Stimulated activated memory B cell treated with anti-CD40 and anti-IgM and Interleukin-4, amounts not matched to agents 10 μg/mL and 1 μg/mL and 100 μg/mL, for 72 hours (primary cell): ENCODE results near the gene AP1G1.
"Not testable (repeated sequence)": the region's sequence is repeated elsewhere in the genome, so short reads cannot be mapped to it uniquely, and the experiment has no call there.

Experiments
- ATAC-seq: fragments of 150-1000 bp; cut with Tn5 transposase; 2 replicates; pipeline ENCODE4 v1.10.0; 2021
- H3K27ac Mint-ChIP-seq: one replicate; pipeline ENCODE4 v1.8.0; 2022; ENCODE audit warnings: mild to moderate bottlenecking, mixed read lengths
- H3K27me3 Mint-ChIP-seq: one replicate; pipeline ENCODE4 v1.8.0; 2022; ENCODE audit warnings: mixed read lengths
- H3K36me3 Mint-ChIP-seq: one replicate; pipeline ENCODE4 v1.8.0; 2022; ENCODE audit warnings: mixed read lengths
- H3K4me1 Mint-ChIP-seq: one replicate; pipeline ENCODE4 v1.8.0; 2022; ENCODE audit warnings: mixed read lengths
- H3K4me3 Mint-ChIP-seq: one replicate; pipeline ENCODE4 v1.8.0; 2022; ENCODE audit warnings: mild to moderate bottlenecking, moderate library complexity, mixed read lengths
- H3K9me3 Mint-ChIP-seq: one replicate; pipeline ENCODE4 v1.8.0; 2022; ENCODE audit warnings: mixed read lengths

Gene AP1G1

DNA sequence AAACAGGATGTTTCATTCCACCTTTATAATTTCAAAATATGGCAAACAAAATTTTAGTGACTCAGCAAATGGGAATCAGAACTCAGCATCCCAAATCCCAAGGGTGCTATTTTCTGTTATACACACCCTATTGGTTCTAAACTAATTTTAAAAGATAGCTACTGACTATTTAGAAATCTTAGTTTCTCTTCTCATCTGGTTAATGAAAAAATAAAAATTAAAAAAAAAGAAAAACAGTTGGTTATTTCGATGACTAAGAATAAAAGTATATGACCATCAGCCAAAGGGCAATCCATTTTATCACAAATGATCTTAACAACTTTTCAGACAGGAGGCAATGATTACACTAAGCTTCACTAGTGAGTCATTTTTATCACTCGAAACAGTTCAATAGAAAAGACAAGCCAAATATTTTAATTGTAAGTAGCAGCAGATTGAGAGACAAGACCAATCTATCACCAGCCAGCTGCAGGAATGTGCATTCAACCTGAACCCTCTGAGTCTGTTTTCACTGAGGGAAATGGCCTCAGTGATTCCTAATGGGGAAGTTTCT, 99.3 kb downstream of the AP1G1 start:
- ATAC-seq: no peak
- Mint-ChIP-seq H3K9me3 (no peaks in the 10 kb centered on the region), H3K27me3 (no peaks in the 10 kb centered on the region), H3K27ac (no peak overlapping the region), H3K36me3 (peaks cover 4% of the 10 kb centered on the region), H3K4me1 (peaks cover 15% of the 10 kb centered on the region), H3K4me3 (no peak overlapping the region)

- H3K27me3 Mint-ChIP-seq: no peaks in the 10 kb centered on the region
- peak overlapping the region; percentile 17 for H3K27ac Mint-ChIP-seq
- H3K4me3 Mint-ChIP-seq: no peak overlapping the region
- no peak for ATAC-seq
- H3K4me1 Mint-ChIP-seq: peaks cover 15% of the 10 kb centered on the region
- no peaks in the 10 kb centered on the region for H3K9me3 Mint-ChIP-seq
- H3K36me3 Mint-ChIP-seq: peaks cover 6% of the 10 kb centered on the region
These were observed 99.9 kb downstream of the AP1G1 start for GRCh38 chr16:71708696-71709095.

DNA sequence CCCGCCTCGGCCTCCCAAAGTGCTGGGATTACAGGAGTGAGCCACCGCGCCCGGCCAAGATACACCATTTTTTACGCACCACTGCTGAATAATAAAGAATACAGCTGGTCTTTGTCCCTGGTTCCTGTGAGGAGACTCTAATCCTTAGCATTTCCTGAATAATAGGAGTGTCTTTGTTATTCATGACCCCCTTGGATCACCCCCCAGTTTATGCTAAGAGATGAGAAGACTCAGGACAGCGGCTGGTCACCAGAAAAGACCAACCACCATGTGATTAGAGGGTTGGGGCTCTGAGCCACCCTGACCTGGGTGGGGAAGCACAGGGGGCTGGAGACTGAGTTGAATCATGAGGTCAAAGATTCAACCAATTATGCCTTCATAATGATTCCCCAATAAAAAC, 101.4 kb downstream of the AP1G1 start:
- ATAC-seq: no peak
- no peak overlapping the region for H3K27ac Mint-ChIP-seq
- H3K9me3 Mint-ChIP-seq: no peaks in the 10 kb centered on the region
- peaks cover 9% of the 10 kb centered on the region for H3K36me3 Mint-ChIP-seq
- peaks cover 15% of the 10 kb centered on the region for H3K4me1 Mint-ChIP-seq
- H3K27me3 Mint-ChIP-seq: no peaks in the 10 kb centered on the region
- H3K4me3 Mint-ChIP-seq: no peak overlapping the region

DNA sequence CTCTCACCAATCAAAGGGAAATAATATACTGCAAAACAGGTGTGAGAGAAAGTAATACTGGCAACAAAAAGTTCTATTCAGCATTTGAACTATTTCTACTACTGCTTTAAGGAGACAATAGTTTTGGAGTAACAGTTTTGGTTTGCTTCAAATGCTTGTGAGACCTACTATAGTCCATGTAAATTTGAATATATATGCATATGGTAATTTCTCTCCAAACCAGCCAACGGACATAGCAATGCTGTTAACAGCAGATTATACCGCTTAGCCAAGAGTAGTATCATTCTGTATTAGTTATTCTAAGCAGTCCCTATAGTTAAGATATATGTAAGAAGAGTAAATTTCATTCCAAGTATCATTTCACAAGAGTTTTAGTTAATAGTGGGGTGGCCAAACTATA, 102.6 kb downstream of the AP1G1 start:
- no peaks in the 10 kb centered on the region for H3K27me3 Mint-ChIP-seq
- H3K36me3 Mint-ChIP-seq: peaks cover 15% of the 10 kb centered on the region
- ATAC-seq: no peak
- H3K4me3 Mint-ChIP-seq: no peak overlapping the region
- H3K9me3 Mint-ChIP-seq: no peaks in the 10 kb centered on the region
- H3K27ac Mint-ChIP-seq: no peak overlapping the region
- peaks cover 15% of the 10 kb centered on the region for H3K4me1 Mint-ChIP-seq

DNA sequence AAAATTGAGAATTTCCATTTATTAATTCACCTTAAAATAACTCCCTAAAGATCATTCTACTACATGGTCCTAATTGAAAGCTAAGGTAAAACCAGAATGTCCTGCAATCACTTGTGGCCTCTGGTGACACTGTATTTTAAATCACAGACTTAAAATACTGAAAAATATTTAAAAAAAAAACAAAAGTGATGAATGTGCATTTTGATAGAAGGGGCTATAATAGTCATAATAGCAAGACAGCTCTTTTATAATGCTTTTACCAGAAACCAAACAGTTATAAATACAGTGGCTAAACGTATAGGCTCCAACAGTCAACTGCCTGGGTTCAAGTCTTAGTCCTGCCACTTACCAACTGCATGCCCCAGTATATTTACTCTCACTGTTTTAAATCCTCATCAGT, 105.3 kb downstream of the AP1G1 start:
- no peaks in the 10 kb centered on the region for H3K27me3 Mint-ChIP-seq
- H3K4me1 Mint-ChIP-seq: peaks cover 17% of the 10 kb centered on the region
- H3K36me3 Mint-ChIP-seq: peaks cover 30% of the 10 kb centered on the region
- H3K27ac Mint-ChIP-seq: no peak overlapping the region
- no peaks in the 10 kb centered on the region for H3K9me3 Mint-ChIP-seq
- ATAC-seq: no peak
- no peak overlapping the region for H3K4me3 Mint-ChIP-seq

DNA sequence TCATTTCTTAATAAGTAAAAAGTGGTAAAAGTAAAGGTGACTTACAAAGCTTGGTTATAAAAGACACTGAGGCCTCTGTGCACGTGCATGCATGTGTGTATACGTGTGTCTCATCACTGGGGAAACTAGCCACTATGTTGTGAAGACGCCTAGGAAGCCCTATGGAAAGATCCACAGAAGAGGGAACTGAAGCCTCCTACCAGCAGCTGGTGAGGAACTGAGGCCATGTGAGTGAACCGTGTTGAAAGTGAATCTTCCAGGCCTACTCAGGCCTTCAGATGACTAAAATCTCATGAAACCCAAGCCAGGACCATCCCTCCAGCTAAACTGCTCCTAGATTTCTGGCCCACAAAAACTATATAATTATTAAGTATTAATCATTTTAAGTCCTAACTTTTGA, 107.8 kb downstream of the AP1G1 start:
- H3K4me3 Mint-ChIP-seq: no peak overlapping the region
- ATAC-seq: peak; percentile 27
- peaks cover 15% of the 10 kb centered on the region for H3K4me1 Mint-ChIP-seq
- no peaks in the 10 kb centered on the region for H3K9me3 Mint-ChIP-seq
- no peak overlapping the region for H3K27ac Mint-ChIP-seq
- H3K36me3 Mint-ChIP-seq: peaks cover 35% of the 10 kb centered on the region
- H3K27me3 Mint-ChIP-seq: no peaks in the 10 kb centered on the region

- H3K27ac Mint-ChIP-seq: no peak overlapping the region
- no peaks in the 10 kb centered on the region for H3K27me3 Mint-ChIP-seq
- peaks cover 17% of the 10 kb centered on the region for H3K4me1 Mint-ChIP-seq
- H3K36me3 Mint-ChIP-seq: peaks cover 29% of the 10 kb centered on the region
- H3K9me3 Mint-ChIP-seq: no peaks in the 10 kb centered on the region
- no peak overlapping the region for H3K4me3 Mint-ChIP-seq
- ATAC-seq: no peak
These were observed 110.1 kb downstream of the AP1G1 start for GRCh38 chr16:71698491-71698890.

DNA sequence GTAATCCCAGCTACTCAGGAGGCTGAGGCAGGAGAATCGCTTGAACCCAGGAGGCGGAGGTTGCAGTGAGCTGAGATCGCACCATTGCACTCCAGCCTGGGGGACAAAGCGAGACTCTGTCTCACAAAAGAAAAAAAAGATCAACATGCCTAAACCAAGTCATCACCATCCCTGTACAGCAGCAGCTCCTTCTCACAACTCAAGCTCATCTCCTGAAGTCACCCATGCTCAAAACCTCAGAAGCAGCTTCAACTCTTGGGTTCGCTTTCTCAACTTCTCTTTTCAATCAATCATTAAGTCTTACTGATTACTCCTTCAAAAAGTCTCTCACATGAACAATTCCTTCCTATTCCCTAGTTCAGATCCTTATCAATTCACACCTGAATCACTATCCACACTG, 115.5 kb downstream of the AP1G1 start:
- peak; percentile 43 for ATAC-seq
- H3K36me3 Mint-ChIP-seq: peaks cover 18% of the 10 kb centered on the region
- no peaks in the 10 kb centered on the region for H3K9me3 Mint-ChIP-seq
- peaks cover 21% of the 10 kb centered on the region for H3K4me1 Mint-ChIP-seq
- no peak overlapping the region for H3K27ac Mint-ChIP-seq
- no peak overlapping the region for H3K4me3 Mint-ChIP-seq
- H3K27me3 Mint-ChIP-seq: no peaks in the 10 kb centered on the region

- Mint-ChIP-seq H3K27ac (no peak overlapping the region), H3K4me3 (no peak overlapping the region), H3K36me3 (peaks cover 30% of the 10 kb centered on the region), H3K9me3 (no peaks in the 10 kb centered on the region), H3K4me1 (peaks cover 12% of the 10 kb centered on the region), H3K27me3 (no peaks in the 10 kb centered on the region)
- ATAC-seq: no peak
These were observed 118.7 kb downstream of the AP1G1 start for GRCh38 chr16:71689901-71690300.

DNA sequence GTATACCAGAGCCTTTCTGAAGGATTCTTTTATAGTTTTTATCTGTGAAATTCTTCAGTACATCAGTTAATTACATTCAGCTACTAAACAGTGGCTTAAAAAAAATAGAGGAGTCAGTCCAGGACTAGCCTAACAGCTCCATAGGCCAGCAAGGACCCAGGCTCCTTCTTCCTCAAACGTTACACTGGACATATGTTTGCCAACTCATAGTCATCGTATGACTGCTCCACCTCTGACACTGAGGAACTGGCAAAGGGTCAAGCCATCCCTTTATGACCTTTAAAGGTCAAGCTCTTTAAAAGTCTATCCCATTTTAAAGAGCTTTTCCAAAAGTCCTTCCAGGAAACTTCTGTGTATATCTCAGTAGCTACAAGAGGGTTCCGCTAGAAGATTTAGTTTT, 120.8 kb downstream of the AP1G1 start:
- peaks cover 3% of the 10 kb centered on the region for H3K4me1 Mint-ChIP-seq
- peak overlapping the region; percentile 3 for H3K27ac Mint-ChIP-seq
- no peak overlapping the region for H3K4me3 Mint-ChIP-seq
- no peaks in the 10 kb centered on the region for H3K27me3 Mint-ChIP-seq
- H3K36me3 Mint-ChIP-seq: peaks cover 43% of the 10 kb centered on the region
- H3K9me3 Mint-ChIP-seq: peaks cover 2% of the 10 kb centered on the region
- ATAC-seq: no peak

GRCh38 chr16:71684280-71684679, 124.4 kb downstream of the AP1G1 start:
- H3K9me3 Mint-ChIP-seq, H3K27ac Mint-ChIP-seq, H3K4me3 Mint-ChIP-seq, H3K4me1 Mint-ChIP-seq, ATAC-seq, H3K27me3 Mint-ChIP-seq: not testable (repeated sequence)
- H3K36me3 Mint-ChIP-seq: peaks cover 56% of the 10 kb centered on the region

GRCh38 chr16:71681360-71681759, 127.3 kb downstream of the AP1G1 start:
- Mint-ChIP-seq H3K27me3 (no peaks in the 10 kb centered on the region), H3K36me3 (peaks cover 50% of the 10 kb centered on the region), H3K9me3 (peaks cover 2% of the 10 kb centered on the region), H3K4me1 (no peaks in the 10 kb centered on the region), H3K4me3 (no peak overlapping the region), H3K27ac (no peak overlapping the region)
- ATAC-seq: no peak
